Endothelial cell of umbilical vein (primary cell): ENCODE results near the gene CD226. TPM values are rescaled to one million over a fixed set of nuclear protein-coding genes. Genes with fewer than 3 reads are reported as not detected.

Source experiments
- BruUV-seq: library from RNA; stranded (reverse); fragments of 400-500 nt; replicated peaks from 2 replicates; lab custom pipeline; 2021; lab: Mats Ljungman, UMichigan
- CTCF ChIA-PET: fragments of 300-600, 350-600 bp; sonication (Branson Sonifier 250); formaldehyde crosslinking; loops from one replicate; lab custom pipeline; 2021; ENCODE audit warnings: antibody characterized with exemption, inconsistent platforms; lab: Charles Lee
- POLR2A ChIA-PET: fragments of 300-600, 350-600 bp; sonication (Branson Sonifier 250); formaldehyde crosslinking; loops from one replicate; lab custom pipeline; 2021; ENCODE audit warnings: antibody characterized with exemption, inconsistent platforms; lab: Charles Lee
- DNase-seq: peaks from one replicate; pipeline ENCODE4 v3.0.0-alpha.2; 2011; ENCODE audit warnings: low read depth, low spot score
- FAIRE-seq: peaks from 2 replicates; lab custom pipeline; 2011; peaks lifted over from hg19 to GRCh38; lab: Jason Lieb, UNC
- H2AFZ ChIP-seq: 2 replicates; pipeline ENCODE4 v1.6.0; 2012; ENCODE audit warnings: low read depth, low read length, control low read depth, inconsistent platforms
- H3K27ac ChIP-seq: 2 replicates; pipeline ENCODE4 v1.5.1; 2011; ENCODE audit warnings: low read depth, mild to moderate bottlenecking, control low read depth, low read length, moderate library complexity; ENCODE audit not compliant: insufficient read depth
- H3K27me3 ChIP-seq, 2 experiments: 2 replicates each; pipeline versions ENCODE4 v1.6.0 to v1.6.1; 2011; ENCODE audit warnings: low read length in 2 of 2, mixed read lengths in 1 of 2; ENCODE audit not compliant: control insufficient read depth in 2 of 2, insufficient read depth in 2 of 2
- H3K36me3 ChIP-seq, 2 experiments: 2 replicates in 1 of 2; 3 replicates in 1 of 2; pipeline ENCODE4 v1.5.1; 2011; ENCODE audit warnings: low read length in 2 of 2, mild to moderate bottlenecking in 1 of 2, moderate library complexity in 1 of 2; ENCODE audit not compliant: control insufficient read depth in 2 of 2, insufficient read depth in 2 of 2; ENCODE audit errors: extremely low read depth in 1 of 2
- H3K4me1 ChIP-seq: 3 replicates; pipeline ENCODE4 v1.5.1; 2011; ENCODE audit warnings: mild to moderate bottlenecking, low read length; ENCODE audit not compliant: control insufficient read depth, insufficient read depth; ENCODE audit errors: extremely low read depth
- H3K4me2 ChIP-seq: 2 replicates; pipeline ENCODE4 v1.6.1; 2011; ENCODE audit warnings: low read length, control low read depth, mixed read lengths; ENCODE audit not compliant: insufficient read depth
- H3K4me3 ChIP-seq, 3 experiments: fragments of 200-600 bp in 1 of 3; sonication (generic), shearing (Covaris generic) in 1 of 3; replicated peaks in 1 of 3; 2 replicates each; pipeline ENCODE4 v1.5.1; 2011 to 2016; ENCODE audit warnings: control low read depth in 3 of 3, low read length in 3 of 3, mild to moderate bottlenecking in 2 of 3, inconsistent platforms in 1 of 3, low read depth in 1 of 3, moderate library complexity in 1 of 3; ENCODE audit not compliant: insufficient read depth in 1 of 3
- H3K79me2 ChIP-seq: 2 replicates; pipeline ENCODE4 v1.6.0; 2012; ENCODE audit warnings: low read length, inconsistent platforms; ENCODE audit not compliant: control insufficient read depth, insufficient read depth
- H3K9ac ChIP-seq: replicated peaks from 2 replicates; pipeline ENCODE3; 2011; ENCODE audit warnings: low read length, control low read depth; ENCODE audit not compliant: insufficient read depth; ENCODE audit errors: extremely low read depth
- H3K9me1 ChIP-seq: replicated peaks from 3 replicates; pipeline ENCODE4 v1.6.0; 2011; ENCODE audit warnings: mild to moderate bottlenecking, low read length; ENCODE audit not compliant: control insufficient read depth, insufficient read depth; ENCODE audit errors: extremely low read depth
- H3K9me3 ChIP-seq: replicated peaks from 2 replicates; pipeline ENCODE4 v1.5.1; 2012; ENCODE audit warnings: low read length, inconsistent platforms; ENCODE audit not compliant: control insufficient read depth, insufficient read depth
- H4K20me1 ChIP-seq: replicated peaks from 2 replicates; pipeline ENCODE3; 2011; ENCODE audit warnings: mild to moderate bottlenecking, low read length; ENCODE audit not compliant: control insufficient read depth, insufficient read depth; ENCODE audit errors: extremely low read depth
- CTCF ChIP-seq, 2 donors: IDR thresholded peaks; 1 replicate in 1 of 2; 2 replicates in 1 of 2; pipeline ENCODE4 v1.5.1; 2011; ENCODE audit warnings: low read length in 2 of 2, mild to moderate bottlenecking in 2 of 2, moderate library complexity in 2 of 2, control low read depth in 1 of 2, inconsistent platforms in 1 of 2, low read depth in 1 of 2; ENCODE audit not compliant: insufficient read depth in 1 of 2; ENCODE audit errors: extremely low read depth in 1 of 2
- EZH2 ChIP-seq: IDR thresholded peaks from 2 replicates; pipeline ENCODE4 v1.6.1; 2012; ENCODE audit warnings: borderline replicate concordance, low read depth, mild to moderate bottlenecking, moderate library complexity, low read length, inconsistent platforms; ENCODE audit not compliant: severe bottlenecking
- FOS ChIP-seq: IDR thresholded peaks from 2 replicates; pipeline ENCODE4 v1.6.1; 2011; ENCODE audit warnings: mild to moderate bottlenecking, low read length, moderate library complexity, borderline replicate concordance; ENCODE audit not compliant: insufficient read depth
- GATA2 ChIP-seq: IDR thresholded peaks from 2 replicates; pipeline ENCODE4 v1.7.0; 2011; ENCODE audit warnings: low read depth, mild to moderate bottlenecking, moderate library complexity, mixed read lengths, low read length; ENCODE audit not compliant: insufficient read length, insufficient read depth
- JUN ChIP-seq: IDR thresholded peaks from 2 replicates; pipeline ENCODE4 v1.6.1; 2011; ENCODE audit warnings: borderline replicate concordance, low read depth; ENCODE audit not compliant: insufficient read length, insufficient read depth
- MAX ChIP-seq: IDR thresholded peaks from 2 replicates; pipeline ENCODE4 v1.6.1; 2011; ENCODE audit not compliant: insufficient read depth, insufficient read length
- POLR2A ChIP-seq: IDR thresholded peaks from 2 replicates; pipeline ENCODE4 v1.6.1; 2012; ENCODE audit warnings: low read depth, mild to moderate bottlenecking, control low read depth, low read length
- POLR2AphosphoS5 ChIP-seq: IDR thresholded peaks from 2 replicates; pipeline ENCODE4 v1.6.1; 2012; ENCODE audit warnings: low read depth, mild to moderate bottlenecking, control low read depth, low read length, moderate library complexity; ENCODE audit not compliant: insufficient read depth
- dilution Hi-C: fragments of 300-500 bp; cut with MboI; formaldehyde crosslinking; loops from one replicate; pipeline ENCODE4 v1.15.0; 2019; ENCODE audit warnings: low sequenced_read_pairs; ENCODE audit not compliant: extremely low pct_ligation_motif_present
- intact Hi-C: fragments of 100-400 bp; cut with micrococcal nuclease; formaldehyde crosslinking; loops from one replicate; pipeline ENCODE4 v1.10.0; 2022
- polyA plus RNA-seq, 4 experiments: library from polyadenylated mRNA; depleted of rRNA in 3 of 4; stranded (reverse) in 3 of 4; unstranded in 1 of 4; fragments of >200 nt; gene quantifications; 2 replicates each; pipeline versions ENCODE4 v1.2.1 to v1.2.3, GENCODE V29; 2011 to 2012; ENCODE audit warnings: missing spikeins in 1 of 4
- total RNA-seq: library from RNA; stranded (reverse); gene quantifications from 2 replicates; pipeline ENCODE4 v1.2.3, GENCODE V29; 2021

The CD226 gene
- total and polyA plus RNA-seq, 2 donors (not counting 3 experiments of a cell fraction or from before 2014, with no cell fraction given) = 0.20 TPM; not detected in 1

- dilution Hi-C loops = no loop called here
Observed at GRCh38 chr18:69974365-69974764, 26.7 kb upstream of the CD226 start.

More at GRCh38 chr18:69974365-69974764, 26.7 kb upstream of the CD226 start:
- no peaks in the 10 kb centered on the region for H3K9me1 ChIP-seq
- DNase-seq (no peak), FAIRE-seq (no peak)
- intact Hi-C loops = no loop called here
- no peak overlapping the region for H2AFZ ChIP-seq
- POLR2A ChIA-PET = no interaction called here
- no peaks in the 10 kb centered on the region for H3K36me3 ChIP-seq
- BruUV-seq = no TSS peak
- no peaks in the 10 kb centered on the region for H3K79me2 ChIP-seq
- no peaks in the 10 kb centered on the region for H4K20me1 ChIP-seq
- H3K9ac ChIP-seq = no peak overlapping the region
- TF ChIP-seq EZH2 = no peak
- TF ChIP-seq POLR2A = no peak
- no peak for TF ChIP-seq CTCF (IDR thresholded peaks at IDR 0.05; ENCODE audit: extremely low read depth in 1 of 2, insufficient read depth in 1 of 2, low read depth in 1 of 2, low read length in 2 of 2)
- TF ChIP-seq POLR2AphosphoS5 = no peak
- no peak for TF ChIP-seq MAX
- TF ChIP-seq FOS = no peak
- TF ChIP-seq JUN = peak; percentile 24
- no peak for TF ChIP-seq GATA2
- no peak overlapping the region for H3K4me3 ChIP-seq
- H3K4me1 ChIP-seq = no peaks in the 10 kb centered on the region
- no peaks in the 10 kb centered on the region for H3K9me3 ChIP-seq
- H3K4me2 ChIP-seq = no peak overlapping the region
- H3K27me3 ChIP-seq = no peaks in the 10 kb centered on the region
- no peak overlapping the region for H3K27ac ChIP-seq
- CTCF ChIA-PET = no interaction called here
